Loucy (cell line): ENCODE measurements around the gene MICA.

Source experiments
- H2AFZ ChIP-seq: fragments of 200-600 bp; sonication (generic); 2 replicates; pipeline ENCODE4 v1.6.0; 2016; ENCODE audit warnings: antibody characterized with exemption, mild to moderate bottlenecking, low read length, moderate library complexity
- H3F3A ChIP-seq: fragments of 200-600 bp; 2 replicates; pipeline ENCODE4 v1.6.0; 2016; ENCODE audit warnings: antibody characterized with exemption, low read depth, mild to moderate bottlenecking
- H3K27me3 ChIP-seq: fragments of 200-600 bp; sonication (generic); 2 replicates; pipeline ENCODE4 v1.6.1; 2014; ENCODE audit warnings: low read length, mild to moderate bottlenecking; ENCODE audit not compliant: insufficient read depth, poor library complexity, severe bottlenecking
- H3K36me3 ChIP-seq: fragments of 200-600 bp; sonication (generic); 2 replicates; pipeline ENCODE4 v1.6.1; 2016; ENCODE audit warnings: low read length; ENCODE audit not compliant: insufficient read depth
- H3K4me1 ChIP-seq: fragments of 200-600 bp; sonication (generic); 2 replicates; pipeline ENCODE4 v1.5.1; 2014; ENCODE audit warnings: low read length, mild to moderate bottlenecking; ENCODE audit not compliant: insufficient read depth, poor library complexity, severe bottlenecking
- H3K4me2 ChIP-seq: fragments of 200-600 bp; sonication (generic); 2 replicates; pipeline ENCODE4 v1.6.0; 2014; ENCODE audit warnings: antibody characterized with exemption, low read length, low read depth, mild to moderate bottlenecking; ENCODE audit not compliant: poor library complexity, severe bottlenecking
- H3K4me3 ChIP-seq: fragments of 200-600 bp; sonication (generic); 2 replicates; pipeline ENCODE4 v1.5.1; 2014; ENCODE audit warnings: low read length, mild to moderate bottlenecking, mixed read lengths; ENCODE audit not compliant: poor library complexity, severe bottlenecking
- H3K79me2 ChIP-seq: fragments of 200-600 bp; sonication (generic); 2 replicates; pipeline ENCODE4 v1.6.1; 2014; ENCODE audit warnings: low read length; ENCODE audit not compliant: insufficient read depth
- H3K9ac ChIP-seq: fragments of 200-600 bp; sonication (generic); 2 replicates; pipeline ENCODE4 v1.6.0; 2014; ENCODE audit warnings: mild to moderate bottlenecking, low read depth, low read length, moderate library complexity; ENCODE audit not compliant: poor library complexity, severe bottlenecking
- H3K9me2 ChIP-seq: fragments of 200-600 bp; sonication (generic); replicated peaks from 2 replicates; pipeline ENCODE4 v1.6.1; 2016; ENCODE audit warnings: low read depth, low read length, mixed read lengths
- H3K9me3 ChIP-seq: fragments of 200-600 bp; sonication (generic); 2 replicates; pipeline ENCODE4 v1.6.1; 2014; ENCODE audit warnings: mild to moderate bottlenecking, antibody characterized with exemption, low read length, low read depth; ENCODE audit not compliant: insufficient read depth
- H4K20me1 ChIP-seq: fragments of 200-600 bp; sonication (generic); 2 replicates; pipeline ENCODE4 v1.6.0; 2014; ENCODE audit warnings: antibody characterized with exemption, low read length, mild to moderate bottlenecking; ENCODE audit not compliant: insufficient read depth, poor library complexity, severe bottlenecking
- EZH2phosphoT487 ChIP-seq: fragments of 200-600 bp; IDR thresholded peaks from 2 replicates; pipeline ENCODE4 v1.6.1; 2018; ENCODE audit warnings: antibody characterized with exemption, mild to moderate bottlenecking, moderate library complexity, borderline replicate concordance
- TF ChIP-seq, protein P1 (sequence below): fragments of 200-600 bp; sonication (generic); conservative IDR thresholded peaks from 2 replicates; pipeline ENCODE4 v1.5.1; 2014; ENCODE audit warnings: mild to moderate bottlenecking, antibody characterized with exemption, low read length

Gene MICA

DNA sequence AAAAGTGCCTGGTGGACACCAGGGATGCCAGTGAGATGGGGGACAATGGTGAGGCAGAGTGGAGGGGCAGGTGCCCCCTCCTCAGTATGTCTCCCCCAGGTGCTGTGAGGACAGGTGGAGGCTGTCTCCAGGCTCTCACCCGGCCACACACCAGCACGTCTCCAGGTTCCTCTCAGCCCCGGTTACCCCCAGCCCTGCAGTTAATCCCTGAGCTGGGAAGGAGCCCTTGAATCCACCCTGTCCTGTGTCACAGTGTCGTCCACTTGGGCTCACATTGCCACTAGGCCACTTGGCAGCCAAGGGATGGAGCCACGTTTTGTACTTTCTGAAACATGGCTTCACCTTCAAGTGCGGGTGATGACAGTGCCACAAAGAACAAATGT lies 24.7 kb upstream of the MICA start:
- Histone ChIP-seq H3K27me3 (no peaks in the 10 kb centered on the region), H3K4me3 (no peak overlapping the region), H2AFZ (no peak overlapping the region), H3K4me1 (no peaks in the 10 kb centered on the region), H3K4me2 (no peak overlapping the region), H3K36me3 (no peaks in the 10 kb centered on the region), H3K9me3 (no peaks in the 10 kb centered on the region), H3K9ac (no peak overlapping the region), H3F3A (no peaks in the 10 kb centered on the region), H3K9me2 (no peaks in the 10 kb centered on the region), H4K20me1 (no peaks in the 10 kb centered on the region), H3K79me2 (no peaks in the 10 kb centered on the region)
- no peak for TF ChIP-seq EZH2phosphoT487
- TF ChIP-seq, protein P1, sequence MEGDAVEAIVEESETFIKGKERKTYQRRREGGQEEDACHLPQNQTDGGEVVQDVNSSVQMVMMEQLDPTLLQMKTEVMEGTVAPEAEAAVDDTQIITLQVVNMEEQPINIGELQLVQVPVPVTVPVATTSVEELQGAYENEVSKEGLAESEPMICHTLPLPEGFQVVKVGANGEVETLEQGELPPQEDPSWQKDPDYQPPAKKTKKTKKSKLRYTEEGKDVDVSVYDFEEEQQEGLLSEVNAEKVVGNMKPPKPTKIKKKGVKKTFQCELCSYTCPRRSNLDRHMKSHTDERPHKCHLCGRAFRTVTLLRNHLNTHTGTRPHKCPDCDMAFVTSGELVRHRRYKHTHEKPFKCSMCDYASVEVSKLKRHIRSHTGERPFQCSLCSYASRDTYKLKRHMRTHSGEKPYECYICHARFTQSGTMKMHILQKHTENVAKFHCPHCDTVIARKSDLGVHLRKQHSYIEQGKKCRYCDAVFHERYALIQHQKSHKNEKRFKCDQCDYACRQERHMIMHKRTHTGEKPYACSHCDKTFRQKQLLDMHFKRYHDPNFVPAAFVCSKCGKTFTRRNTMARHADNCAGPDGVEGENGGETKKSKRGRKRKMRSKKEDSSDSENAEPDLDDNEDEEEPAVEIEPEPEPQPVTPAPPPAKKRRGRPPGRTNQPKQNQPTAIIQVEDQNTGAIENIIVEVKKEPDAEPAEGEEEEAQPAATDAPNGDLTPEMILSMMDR: no peak

DNA sequence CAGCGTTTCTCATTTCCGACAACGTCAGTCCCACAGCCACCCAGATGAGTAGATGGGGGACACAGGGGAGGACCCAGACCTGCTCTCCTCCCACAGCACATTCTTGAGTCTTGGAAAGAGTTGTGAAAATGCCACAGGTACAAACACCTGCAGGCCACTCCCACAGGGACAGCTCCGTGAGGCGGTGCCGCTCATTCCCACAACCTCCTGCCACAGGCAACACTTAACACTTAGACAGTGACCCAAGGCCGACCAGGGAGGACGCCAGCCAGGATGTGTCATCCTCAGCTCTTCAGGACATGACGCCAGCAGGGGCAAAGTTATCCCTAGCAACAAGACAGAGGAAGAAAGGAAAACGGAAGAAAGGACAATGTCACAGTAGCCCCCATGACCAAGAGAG lies 23.5 kb upstream of the MICA start:
- Histone ChIP-seq H2AFZ (no peak overlapping the region), H3F3A (no peaks in the 10 kb centered on the region), H3K9ac (no peak overlapping the region), H3K4me3 (no peak overlapping the region), H3K4me1 (no peaks in the 10 kb centered on the region), H3K27me3 (no peaks in the 10 kb centered on the region), H3K9me3 (no peaks in the 10 kb centered on the region), H3K79me2 (no peaks in the 10 kb centered on the region), H4K20me1 (no peaks in the 10 kb centered on the region), H3K9me2 (no peaks in the 10 kb centered on the region), H3K36me3 (no peaks in the 10 kb centered on the region), H3K4me2 (no peak overlapping the region)
- TF ChIP-seq, protein P1: no peak
- no peak for TF ChIP-seq EZH2phosphoT487

DNA sequence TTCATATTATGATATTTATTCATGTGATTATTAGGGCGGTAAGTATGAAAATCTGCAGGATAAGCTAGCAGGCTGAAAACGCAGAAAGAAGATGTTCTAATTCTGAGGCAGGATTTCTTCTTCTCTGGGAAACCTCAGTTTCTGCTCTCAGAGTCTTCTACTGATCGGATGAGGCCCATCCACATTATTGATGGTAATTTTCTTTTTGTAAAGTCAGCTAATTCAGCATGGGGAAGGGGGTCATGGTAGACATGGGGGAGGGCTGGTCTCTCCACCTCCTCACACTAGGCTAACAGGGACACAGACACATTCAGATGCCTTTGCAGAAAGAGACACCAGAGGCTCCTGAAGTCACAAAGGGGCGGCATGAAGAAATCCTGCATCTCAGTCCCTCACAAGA lies 21.7 kb upstream of the MICA start:
- Histone ChIP-seq H3K4me3 (no peak overlapping the region), H3F3A (no peaks in the 10 kb centered on the region), H3K9ac (no peak overlapping the region), H3K4me1 (no peaks in the 10 kb centered on the region), H3K79me2 (no peaks in the 10 kb centered on the region), H3K27me3 (no peaks in the 10 kb centered on the region), H4K20me1 (no peaks in the 10 kb centered on the region), H3K9me2 (no peaks in the 10 kb centered on the region), H3K9me3 (no peaks in the 10 kb centered on the region), H2AFZ (no peak overlapping the region), H3K4me2 (no peak overlapping the region), H3K36me3 (no peaks in the 10 kb centered on the region)
- TF ChIP-seq EZH2phosphoT487: no peak
- TF ChIP-seq, protein P1: no peak
